22Rv1 (cell line): ENCODE data around the gene S100PBP.

ENCODE experiments used
- H3K27ac ChIP-seq: fragments of 450-650 bp; 2 replicates; pipeline ENCODE4 v1.5.1; 2017
- CTCF ChIP-seq: fragments of 450-650 bp; IDR thresholded peaks from 2 replicates; pipeline ENCODE4 v1.5.1; 2017; ENCODE audit warnings: mild to moderate bottlenecking
- ZFX ChIP-seq: fragments of 450-650 bp; IDR thresholded peaks from 2 replicates; pipeline ENCODE4 v1.6.1; 2017; ENCODE audit warnings: antibody characterized with exemption, borderline replicate concordance

S100PBP gene

GRCh38 chr1:32874860-32875752 lies 57.7 kb downstream of the S100PBP start:
- H3K27ac ChIP-seq, result no peak overlapping the region
- TF ChIP-seq ZFX, result no peak
- TF ChIP-seq CTCF, result no peak

DNA sequence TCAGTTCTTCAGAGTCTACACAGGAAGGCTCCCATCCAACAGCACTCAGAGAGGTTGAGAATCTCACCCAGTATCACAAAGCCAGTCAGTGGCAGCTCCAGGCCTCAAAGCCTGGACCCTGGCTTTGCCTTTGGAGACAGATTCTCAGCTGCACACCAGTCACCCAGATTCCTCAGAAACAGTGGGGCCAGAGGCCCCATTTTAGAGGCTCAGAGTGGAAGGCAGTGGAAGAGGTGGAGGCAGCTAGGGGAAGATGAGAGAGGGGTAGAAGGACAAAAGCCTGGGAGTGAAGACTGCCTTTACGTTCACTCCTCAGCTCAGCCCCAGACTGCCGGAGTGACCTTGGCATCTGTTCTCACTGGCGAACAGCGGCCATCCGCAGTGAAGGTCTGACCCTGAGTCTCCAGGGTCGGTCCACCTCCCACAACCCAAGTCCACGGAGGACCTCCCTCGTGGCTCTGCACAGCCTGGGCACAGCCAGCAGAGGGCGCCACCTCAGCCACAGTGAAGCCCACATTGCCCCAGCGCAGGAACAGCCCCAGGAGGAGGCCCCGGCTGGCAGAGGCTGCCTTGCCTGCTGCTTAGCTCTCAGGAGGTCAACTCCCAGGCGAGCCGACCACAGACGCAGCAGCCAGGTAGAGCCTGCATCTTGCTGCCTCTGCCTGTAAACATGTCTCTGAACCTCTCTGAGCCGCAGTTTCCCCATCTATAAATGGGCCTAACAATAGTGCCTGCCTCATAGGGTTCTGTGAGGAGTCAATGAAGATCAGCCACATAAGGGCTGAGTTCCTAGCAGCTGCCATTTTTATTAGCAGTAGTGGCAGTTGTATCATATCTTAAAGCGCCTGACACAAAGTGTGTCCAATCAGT lies 59.1 kb downstream of the S100PBP start:
- peak; percentile 96 for TF ChIP-seq CTCF
- TF ChIP-seq ZFX, result no peak
- H3K27ac ChIP-seq, result no peak overlapping the region

- H3K27ac ChIP-seq, result no peak overlapping the region
- TF ChIP-seq CTCF (no peak), ZFX (no peak)
These were observed 60.0 kb downstream of the S100PBP start for GRCh38 chr1:32877211-32878110.

DNA sequence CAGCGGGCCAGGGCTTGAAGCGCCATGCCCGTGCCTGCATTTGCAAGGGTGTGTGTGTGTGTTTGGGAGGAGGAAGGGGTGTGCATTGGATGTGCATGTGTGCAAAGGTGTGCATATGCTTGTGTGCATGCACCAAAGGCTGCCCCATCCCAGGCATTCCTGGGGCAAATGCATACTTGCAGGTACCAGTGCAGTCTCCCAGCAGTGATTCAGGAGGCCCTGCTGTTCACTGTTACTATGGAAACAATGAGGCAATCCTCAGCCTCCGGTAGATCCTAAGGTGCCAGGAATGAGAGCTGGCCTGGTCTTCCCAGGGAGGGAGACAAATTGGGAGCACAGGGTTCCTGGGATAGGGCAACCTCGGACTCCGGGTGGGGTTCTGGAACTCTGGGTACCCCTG lies 60.7 kb downstream of the S100PBP start:
- no peak overlapping the region for H3K27ac ChIP-seq
- TF ChIP-seq ZFX, result no peak
- no peak for TF ChIP-seq CTCF

DNA sequence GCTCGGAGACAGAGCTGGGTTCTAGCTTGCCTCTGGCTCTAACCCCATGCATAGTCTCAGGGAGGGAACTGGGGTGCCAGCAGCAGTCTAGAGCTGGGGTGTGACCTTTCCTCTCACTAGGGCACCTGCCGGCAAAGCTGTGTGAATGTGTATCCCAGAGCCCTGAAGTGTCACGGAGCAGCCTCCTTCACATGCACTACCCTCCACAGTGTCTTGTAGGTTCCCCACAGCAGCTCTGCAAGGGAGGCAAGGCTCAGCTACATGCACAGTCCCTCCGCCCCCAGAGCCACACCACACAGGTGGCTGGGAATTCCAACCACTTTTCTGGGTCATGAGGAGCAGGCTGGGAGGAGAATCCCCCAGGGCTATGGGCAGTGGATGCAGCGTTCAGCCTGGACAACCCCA lies 61.2 kb downstream of the S100PBP start:
- TF ChIP-seq ZFX (no peak), CTCF (no peak)
- no peak overlapping the region for H3K27ac ChIP-seq

DNA sequence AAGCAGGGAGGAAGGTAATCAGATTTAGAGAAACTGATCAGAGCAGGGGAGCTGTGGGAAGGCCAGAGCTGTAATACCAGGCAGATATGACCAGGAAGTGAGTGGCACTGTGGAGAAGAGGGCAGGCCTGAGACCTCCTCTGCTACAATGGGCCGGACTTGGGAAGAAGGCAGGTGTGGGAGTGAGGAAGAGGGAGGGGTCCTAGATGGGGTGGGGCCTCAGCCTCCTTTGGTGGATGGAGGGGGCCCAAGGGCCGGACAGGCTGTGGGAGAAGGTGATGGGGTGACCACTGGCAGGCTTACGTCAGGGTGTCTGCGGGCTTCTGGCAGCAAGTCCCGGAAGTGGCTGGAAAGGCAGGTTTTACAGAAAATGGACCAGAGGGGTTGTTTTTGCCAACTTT lies 63.8 kb downstream of the S100PBP start:
- no peak for TF ChIP-seq ZFX
- H3K27ac ChIP-seq, result no peak overlapping the region
